ENCODE data around the gene TRPM7. TPM values are rescaled to one million over a fixed set of nuclear protein-coding genes. Genes with fewer than 3 reads are reported as not detected.
"Not testable (repeated sequence)": the region's sequence is repeated elsewhere in the genome, so short reads cannot be mapped to it uniquely, and the experiment has no call there.

TRPM7 gene
- total and polyA plus RNA-seq, 7 donors: 3.7 to 53.7 (median 32.2) TPM

GRCh38 chr15:50593761-50594160 is 92.8 kb downstream of the TRPM7 start:
- intact Hi-C loops (cut with DNase I): no loop called here
- DNase-seq: no peak
- peaks cover 15 to 98% (median 29%) of the 10 kb centered on the region in 4 donors for H3K36me3 ChIP-seq

GRCh38 chr15:50590288-50590687 is 96.3 kb downstream of the TRPM7 start:
- intact Hi-C loops (cut with DNase I): no loop called here
- Histone ChIP-seq H3K9me3 (no peaks in the 10 kb centered on the region), H3K27me3 (no peaks in the 10 kb centered on the region), H3K27ac (no peak overlapping the region), H3K36me3 (peaks cover 16 to 99% (median 36%) of the 10 kb centered on the region in 4 donors), H3K4me1 (no peaks in the 10 kb centered on the region), H3K4me3 (no peak overlapping the region)
- TF ChIP-seq EP300 (IDR thresholded peaks at IDR 0.05) (no peak), POLR2AphosphoS5 (IDR thresholded peaks at IDR 0.05) (no peak), CTCF (IDR thresholded peaks at IDR 0.05) (no peak), POLR2A (IDR thresholded peaks at IDR 0.05) (no peak)
- no peak for DNase-seq
- 94 to 97% methylated on average over 1 of the region's 1 CpG for WGBS, 2 donors

More at GRCh38 chr15:50593761-50594160, 92.8 kb downstream of the TRPM7 start:
- Histone ChIP-seq H3K27ac (no peak overlapping the region), H3K9me3 (no peaks in the 10 kb centered on the region), H3K4me3 (no peak overlapping the region), H3K27me3 (no peaks in the 10 kb centered on the region), H3K4me1 (no peaks in the 10 kb centered on the region)
- TF ChIP-seq POLR2A (IDR thresholded peaks at IDR 0.05) (no peak), EP300 (IDR thresholded peaks at IDR 0.05) (no peak), CTCF (IDR thresholded peaks at IDR 0.05) (no peak), POLR2AphosphoS5 (IDR thresholded peaks at IDR 0.05) (no peak)
- 90 to 92% methylated on average over 3 of the region's 3 CpGs for WGBS, 2 donors

GRCh38 chr15:50577492-50577891 is 109.1 kb downstream of the TRPM7 start:
- Histone ChIP-seq H3K4me3 (no peak overlapping the region), H3K36me3 (peaks cover 6 to 99% (median 42%) of the 10 kb centered on the region in 4 donors), H3K4me1 (no peaks in the 10 kb centered on the region), H3K27ac (no peak overlapping the region), H3K27me3 (no peaks in the 10 kb centered on the region), H3K9me3 (no peaks in the 10 kb centered on the region)
- no peak for TF ChIP-seq CTCF (IDR thresholded peaks at IDR 0.05)
- TF ChIP-seq POLR2A (IDR thresholded peaks at IDR 0.05): no peak
- TF ChIP-seq EP300 (IDR thresholded peaks at IDR 0.05): no peak
- intact Hi-C loops (cut with DNase I): loop anchor here (10.0 kb wide), 1 partner anchor 93 kb away; no protein-coding TSS in a partner anchor
- no peak for DNase-seq
- 90 to 95% methylated on average over 2 of the region's 2 CpGs for WGBS, 2 donors

GRCh38 chr15:50576166-50576565 is 110.4 kb downstream of the TRPM7 start:
- no peak overlapping the region for H3K27ac ChIP-seq
- TF ChIP-seq CTCF (IDR thresholded peaks at IDR 0.05): no peak
- no peak for TF ChIP-seq POLR2AphosphoS5 (IDR thresholded peaks at IDR 0.05)
- no peak for TF ChIP-seq EP300 (IDR thresholded peaks at IDR 0.05)
- TF ChIP-seq POLR2A (IDR thresholded peaks at IDR 0.05): no peak
- peaks cover 6 to 99% (median 38%) of the 10 kb centered on the region in 4 donors for H3K36me3 ChIP-seq
- 91% methylated on average over 1 of the region's 1 CpG for WGBS, 2 donors
- no peak for DNase-seq
- no peaks in the 10 kb centered on the region for H3K27me3 ChIP-seq
- no peak overlapping the region for H3K4me3 ChIP-seq
- H3K9me3 ChIP-seq: no peaks in the 10 kb centered on the region
- no peaks in the 10 kb centered on the region for H3K4me1 ChIP-seq
- intact Hi-C loops (cut with DNase I): loop anchor here (10.0 kb wide), 1 partner anchor 91 kb away; no protein-coding TSS in a partner anchor

- 92 to 94% methylated on average over 5 of the region's 5 CpGs for WGBS, 2 donors
- not testable (repeated sequence) for DNase-seq, H3K27ac ChIP-seq, H3K4me1 ChIP-seq, H3K9me3 ChIP-seq, H3K4me3 ChIP-seq, H3K27me3 ChIP-seq
- H3K36me3 ChIP-seq: peaks cover 6 to 97% (median 32%) of the 10 kb centered on the region in 4 donors
- intact Hi-C loops (cut with DNase I): loop anchor here (10.0 kb wide), 1 partner anchor 89 kb away; no protein-coding TSS in a partner anchor
These were observed 112.8 kb downstream of the TRPM7 start for GRCh38 chr15:50573842-50574241.
